Loucy (cell line): Measurements from ENCODE around the gene AMTN.

ENCODE experiments used
- H2AFZ ChIP-seq: fragments of 200-600 bp; sonication (generic); 2 replicates; pipeline ENCODE4 v1.6.0; 2016; ENCODE audit warnings: antibody characterized with exemption, mild to moderate bottlenecking, low read length, moderate library complexity
- H3F3A ChIP-seq: fragments of 200-600 bp; 2 replicates; pipeline ENCODE4 v1.6.0; 2016; ENCODE audit warnings: antibody characterized with exemption, low read depth, mild to moderate bottlenecking
- H3K27me3 ChIP-seq: fragments of 200-600 bp; sonication (generic); 2 replicates; pipeline ENCODE4 v1.6.1; 2014; ENCODE audit warnings: low read length, mild to moderate bottlenecking; ENCODE audit not compliant: insufficient read depth, poor library complexity, severe bottlenecking
- H3K36me3 ChIP-seq: fragments of 200-600 bp; sonication (generic); 2 replicates; pipeline ENCODE4 v1.6.1; 2016; ENCODE audit warnings: low read length; ENCODE audit not compliant: insufficient read depth
- H3K4me1 ChIP-seq: fragments of 200-600 bp; sonication (generic); 2 replicates; pipeline ENCODE4 v1.5.1; 2014; ENCODE audit warnings: low read length, mild to moderate bottlenecking; ENCODE audit not compliant: insufficient read depth, poor library complexity, severe bottlenecking
- H3K4me2 ChIP-seq: fragments of 200-600 bp; sonication (generic); 2 replicates; pipeline ENCODE4 v1.6.0; 2014; ENCODE audit warnings: antibody characterized with exemption, low read length, low read depth, mild to moderate bottlenecking; ENCODE audit not compliant: poor library complexity, severe bottlenecking
- H3K4me3 ChIP-seq: fragments of 200-600 bp; sonication (generic); 2 replicates; pipeline ENCODE4 v1.5.1; 2014; ENCODE audit warnings: low read length, mild to moderate bottlenecking, mixed read lengths; ENCODE audit not compliant: poor library complexity, severe bottlenecking
- H3K79me2 ChIP-seq: fragments of 200-600 bp; sonication (generic); 2 replicates; pipeline ENCODE4 v1.6.1; 2014; ENCODE audit warnings: low read length; ENCODE audit not compliant: insufficient read depth
- H3K9ac ChIP-seq: fragments of 200-600 bp; sonication (generic); 2 replicates; pipeline ENCODE4 v1.6.0; 2014; ENCODE audit warnings: mild to moderate bottlenecking, low read depth, low read length, moderate library complexity; ENCODE audit not compliant: poor library complexity, severe bottlenecking
- H3K9me2 ChIP-seq: fragments of 200-600 bp; sonication (generic); replicated peaks from 2 replicates; pipeline ENCODE4 v1.6.1; 2016; ENCODE audit warnings: low read depth, low read length, mixed read lengths
- H3K9me3 ChIP-seq: fragments of 200-600 bp; sonication (generic); 2 replicates; pipeline ENCODE4 v1.6.1; 2014; ENCODE audit warnings: mild to moderate bottlenecking, antibody characterized with exemption, low read length, low read depth; ENCODE audit not compliant: insufficient read depth
- H4K20me1 ChIP-seq: fragments of 200-600 bp; sonication (generic); 2 replicates; pipeline ENCODE4 v1.6.0; 2014; ENCODE audit warnings: antibody characterized with exemption, low read length, mild to moderate bottlenecking; ENCODE audit not compliant: insufficient read depth, poor library complexity, severe bottlenecking
- CTCF ChIP-seq: fragments of 200-600 bp; sonication (generic); conservative IDR thresholded peaks from 2 replicates; pipeline ENCODE4 v1.5.1; 2014; ENCODE audit warnings: mild to moderate bottlenecking, antibody characterized with exemption, low read length
- EZH2phosphoT487 ChIP-seq: fragments of 200-600 bp; IDR thresholded peaks from 2 replicates; pipeline ENCODE4 v1.6.1; 2018; ENCODE audit warnings: antibody characterized with exemption, mild to moderate bottlenecking, moderate library complexity, borderline replicate concordance

The AMTN gene

GRCh38 chr4:70575964-70576363, 57.6 kb downstream of the AMTN start:
- Histone ChIP-seq H3K4me1 (no peaks in the 10 kb centered on the region), H3K4me2 (no peak overlapping the region), H2AFZ (no peak overlapping the region), H3K4me3 (no peak overlapping the region), H3K9ac (no peak overlapping the region), H3K79me2 (no peaks in the 10 kb centered on the region), H3F3A (no peaks in the 10 kb centered on the region), H3K36me3 (no peaks in the 10 kb centered on the region), H3K27me3 (no peaks in the 10 kb centered on the region), H3K9me3 (no peaks in the 10 kb centered on the region), H3K9me2 (no peaks in the 10 kb centered on the region), H4K20me1 (no peaks in the 10 kb centered on the region)
- TF ChIP-seq EZH2phosphoT487 (no peak), CTCF (no peak)

- no peak overlapping the region for H3K4me3 ChIP-seq
- no peaks in the 10 kb centered on the region for H3K9me2 ChIP-seq
- no peak overlapping the region for H3K4me2 ChIP-seq
- no peaks in the 10 kb centered on the region for H3K9me3 ChIP-seq
- no peaks in the 10 kb centered on the region for H3K4me1 ChIP-seq
- H3F3A ChIP-seq, result no peaks in the 10 kb centered on the region
- no peaks in the 10 kb centered on the region for H4K20me1 ChIP-seq
- TF ChIP-seq CTCF, result no peak
- no peak for TF ChIP-seq EZH2phosphoT487
- H3K36me3 ChIP-seq, result no peaks in the 10 kb centered on the region
- H3K9ac ChIP-seq, result no peak overlapping the region
- no peak overlapping the region for H2AFZ ChIP-seq
- no peaks in the 10 kb centered on the region for H3K79me2 ChIP-seq
- H3K27me3 ChIP-seq, result no peaks in the 10 kb centered on the region
Measured at GRCh38 chr4:70577220-70577927, 59.0 kb downstream of the AMTN start.

- H2AFZ ChIP-seq, result no peak overlapping the region
- no peaks in the 10 kb centered on the region for H3K27me3 ChIP-seq
- H3K79me2 ChIP-seq, result no peaks in the 10 kb centered on the region
- TF ChIP-seq CTCF, result no peak
- H3K9me3 ChIP-seq, result no peaks in the 10 kb centered on the region
- H3K4me3 ChIP-seq, result no peak overlapping the region
- H3K4me2 ChIP-seq, result no peak overlapping the region
- no peaks in the 10 kb centered on the region for H4K20me1 ChIP-seq
- H3K9me2 ChIP-seq, result no peaks in the 10 kb centered on the region
- H3K9ac ChIP-seq, result no peak overlapping the region
- H3K36me3 ChIP-seq, result no peaks in the 10 kb centered on the region
- no peaks in the 10 kb centered on the region for H3K4me1 ChIP-seq
- no peaks in the 10 kb centered on the region for H3F3A ChIP-seq
Measured at GRCh38 chr4:70581980-70582379, 63.6 kb downstream of the AMTN start.
